Ramos (cell line): ENCODE data around the gene CAMK4.

ENCODE experiments used
- in situ Hi-C: fragments of 300-500 bp; cut with MboI; formaldehyde crosslinking; loops from one replicate; pipeline ENCODE4 v1.14.3; 2022; ENCODE audit warnings: low sequenced_read_pairs; ENCODE audit not compliant: unreplicated experiment

Gene CAMK4

GRCh38 chr5:111366388-111366787, 142.2 kb downstream of the CAMK4 start:
- in situ Hi-C loops: no loop called here

DNA sequence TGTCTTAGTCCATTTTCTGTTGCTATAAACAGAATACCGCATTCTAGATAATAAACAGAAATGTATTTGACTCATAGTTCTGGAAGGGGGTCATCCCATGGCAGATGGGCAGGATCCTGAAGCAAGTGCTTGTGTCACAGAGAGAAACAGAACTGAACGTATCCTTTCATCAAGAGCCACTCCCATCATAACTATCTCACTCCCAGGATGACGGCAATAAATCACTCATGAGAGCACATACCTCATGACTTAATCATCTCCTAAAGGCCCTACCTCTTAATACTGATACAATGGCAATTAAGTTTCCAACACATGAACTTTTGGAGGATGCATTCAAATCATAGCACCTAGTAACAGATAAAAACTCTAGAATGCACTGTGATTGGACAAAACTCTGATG, 142.9 kb downstream of the CAMK4 start:
- in situ Hi-C loops: no loop called here

DNA sequence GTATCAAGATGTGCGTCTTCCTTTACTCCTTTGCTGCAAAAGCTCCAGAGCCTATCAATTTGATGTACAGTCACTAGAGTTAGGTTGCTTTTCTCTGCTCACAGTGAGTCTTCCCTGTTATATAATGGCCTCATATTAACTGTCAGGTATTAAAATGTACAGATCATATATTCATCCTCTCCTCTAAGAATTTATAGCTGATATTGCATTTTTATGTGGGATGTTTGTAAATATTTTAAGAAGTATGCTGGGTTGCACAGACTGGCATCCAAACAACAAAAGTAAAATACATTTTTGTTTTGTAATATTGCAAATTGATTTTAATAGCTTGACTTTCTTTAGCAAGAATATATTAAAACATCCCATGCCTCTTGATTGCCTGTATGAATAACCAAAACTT, 148.6 kb downstream of the CAMK4 start:
- in situ Hi-C loops: no loop called here

DNA sequence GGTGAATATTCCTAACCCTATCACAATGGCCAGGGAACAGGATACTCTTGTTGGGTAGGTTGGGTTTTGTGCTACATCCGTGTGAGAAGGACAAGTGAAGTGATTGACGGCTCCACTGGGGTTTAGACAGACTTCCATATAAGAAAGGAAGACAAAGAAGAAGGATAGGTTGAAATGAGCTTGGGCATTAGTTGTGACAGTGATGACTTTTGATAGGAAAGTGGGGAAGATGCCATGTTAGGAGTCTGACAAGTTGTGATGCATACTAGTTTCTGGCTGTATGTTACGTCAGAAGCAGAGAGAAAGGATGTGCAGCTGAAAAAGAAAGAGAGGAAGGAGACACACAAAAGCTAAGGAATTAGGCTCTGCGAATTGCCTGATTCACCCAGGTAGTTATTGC, 150.2 kb downstream of the CAMK4 start:
- in situ Hi-C loops: no loop called here

- in situ Hi-C loops: no loop called here
Measured at GRCh38 chr5:111375645-111376044, 151.5 kb downstream of the CAMK4 start.

DNA sequence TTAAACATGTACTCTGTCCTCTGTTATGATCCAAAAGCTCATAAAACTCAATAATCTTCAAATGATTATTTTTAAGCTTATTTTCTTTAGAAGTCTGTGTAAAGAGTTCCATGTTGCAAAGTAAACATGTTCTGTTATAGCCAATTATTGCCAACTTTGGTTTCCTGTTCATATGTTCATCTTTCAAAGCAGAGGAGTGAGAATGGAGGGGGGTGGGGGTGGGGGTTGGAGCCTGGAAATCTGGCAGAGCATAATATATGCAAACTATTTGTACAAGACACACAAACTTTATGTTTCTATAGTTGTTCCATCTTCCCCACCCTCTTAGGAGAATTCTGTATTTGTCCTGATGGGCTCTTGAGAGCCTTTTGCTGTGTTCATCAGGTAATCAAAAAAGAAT, 153.1 kb downstream of the CAMK4 start:
- in situ Hi-C loops: no loop called here

GRCh38 chr5:111379391-111379816, 155.2 kb downstream of the CAMK4 start:
- in situ Hi-C loops: no loop called here

DNA sequence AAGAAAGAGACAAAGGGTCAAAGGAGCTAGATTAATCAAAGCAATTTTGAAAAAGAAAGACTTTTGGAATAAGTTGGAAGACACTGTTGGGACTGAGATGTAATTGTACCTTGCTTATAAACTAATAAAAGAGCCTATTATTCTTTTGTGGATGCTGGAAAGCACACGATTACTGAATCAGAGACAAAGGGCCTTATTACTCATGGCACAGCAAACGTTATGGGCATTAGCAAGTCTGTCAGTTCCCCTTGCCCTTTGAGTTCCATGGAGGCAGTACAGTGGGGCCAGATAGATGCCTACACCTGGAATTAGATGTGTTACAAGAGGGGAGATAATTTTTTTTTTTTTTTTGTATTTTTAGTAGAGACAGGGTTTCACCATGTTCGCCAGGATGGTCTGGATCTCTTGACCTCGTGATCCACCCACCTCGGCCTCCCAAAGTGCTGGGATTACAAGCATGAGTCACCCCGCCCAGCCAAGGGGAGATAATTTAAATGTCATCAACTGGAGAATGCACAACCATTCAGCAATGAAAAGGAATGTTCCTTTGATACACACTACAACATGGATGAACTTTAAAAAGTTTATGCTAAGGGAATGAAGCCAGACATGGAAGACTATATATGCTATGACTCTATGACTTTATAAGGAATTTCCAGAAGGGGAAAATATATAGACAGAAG, 159.2 kb downstream of the CAMK4 start:
- in situ Hi-C loops: no loop called here

DNA sequence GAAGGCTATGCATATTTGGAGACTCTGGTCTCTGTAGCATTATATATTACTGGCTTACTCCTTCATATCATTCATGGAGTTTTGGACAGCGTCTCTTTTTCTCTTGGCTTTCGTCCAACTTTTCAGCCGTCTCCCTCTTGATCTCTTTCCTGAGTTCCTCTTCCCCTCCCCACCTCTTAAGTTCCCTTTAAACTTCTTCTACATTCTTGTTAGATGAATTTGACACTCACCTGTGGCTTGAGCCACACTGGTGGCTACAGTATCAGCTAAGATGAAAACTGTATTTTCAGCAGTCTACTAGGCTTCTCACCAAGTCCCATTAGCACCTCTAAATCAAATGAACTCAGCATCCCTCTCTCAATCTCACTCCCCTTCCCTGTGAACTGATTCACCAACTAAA, 160.0 kb downstream of the CAMK4 start:
- in situ Hi-C loops: no loop called here

- in situ Hi-C loops: no loop called here
Measured at GRCh38 chr5:111385051-111385450, 160.9 kb downstream of the CAMK4 start.

DNA sequence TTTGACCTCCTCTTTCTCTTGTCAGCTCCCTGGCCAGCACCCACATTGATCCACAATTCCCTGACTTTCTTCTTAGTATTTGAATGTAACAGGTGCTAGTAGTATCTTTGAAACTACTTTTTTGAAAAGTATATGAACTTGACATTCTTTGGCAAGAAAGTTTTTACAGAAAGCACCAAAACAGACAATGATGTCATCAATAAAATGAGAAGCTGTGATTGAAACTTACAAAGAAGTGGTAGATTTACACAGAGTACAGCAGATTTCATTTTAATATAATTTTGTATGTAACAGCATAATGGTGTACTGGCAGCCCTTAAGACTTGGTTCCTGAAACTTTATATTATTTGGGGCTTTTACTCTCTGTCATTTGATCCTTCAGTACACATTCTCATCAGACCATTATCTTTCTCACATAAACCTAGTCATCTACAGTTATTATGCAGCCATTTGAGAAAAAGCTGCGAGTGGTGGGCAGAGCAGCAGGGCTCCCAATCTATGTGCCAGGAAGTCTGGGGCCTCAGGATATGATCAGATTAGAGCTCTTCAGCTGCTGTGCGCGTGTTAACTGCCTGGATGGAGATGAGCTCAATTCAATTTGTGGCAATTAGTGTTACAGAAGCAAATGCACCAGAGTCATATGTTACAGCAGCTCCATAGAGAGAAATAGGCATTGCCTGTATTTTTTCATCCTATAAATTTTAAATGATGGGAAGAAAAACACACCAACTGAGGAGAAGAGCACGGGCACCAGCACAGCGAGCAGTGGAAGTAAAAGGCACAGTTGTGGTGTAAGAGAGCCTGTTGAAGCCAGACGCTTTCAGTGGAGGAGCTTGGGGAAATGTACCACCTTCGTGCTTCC, 162.0 kb downstream of the CAMK4 start:
- in situ Hi-C loops: no loop called here

DNA sequence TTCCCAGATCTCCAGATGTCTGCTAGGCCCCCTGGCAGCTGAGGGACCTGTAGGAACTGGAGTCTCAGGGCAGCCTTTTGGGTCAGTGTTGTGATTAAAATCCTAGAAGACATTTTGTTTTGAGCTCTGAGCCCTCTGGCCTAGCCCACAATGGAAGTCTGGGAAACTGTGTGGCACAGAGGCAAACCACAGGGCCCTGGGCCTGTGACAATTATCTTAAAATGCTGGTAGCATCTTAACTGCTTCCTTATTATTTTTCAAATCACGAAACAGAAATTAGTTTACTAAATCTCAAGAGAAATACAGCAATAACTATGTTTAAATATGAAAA, 162.6 kb downstream of the CAMK4 start:
- in situ Hi-C loops: no loop called here

DNA sequence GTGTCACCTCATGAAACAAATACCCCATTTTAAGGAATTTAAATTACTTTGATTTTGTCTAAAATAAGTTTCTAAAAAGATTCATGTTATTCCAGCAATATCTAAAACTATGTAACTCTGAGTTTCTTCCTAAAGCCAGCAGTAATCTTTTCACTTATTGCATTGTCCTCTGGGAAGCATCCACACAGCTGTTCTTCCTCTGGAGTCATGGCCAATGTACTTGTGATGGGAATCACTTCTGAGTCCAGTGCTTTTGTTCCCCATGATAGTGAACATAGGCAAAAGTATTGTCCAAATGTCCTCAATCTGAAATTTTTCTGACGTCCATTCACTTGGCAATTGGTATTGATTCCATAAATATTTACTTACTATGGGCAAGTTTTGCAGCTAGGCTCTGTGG, 163.2 kb downstream of the CAMK4 start:
- in situ Hi-C loops: no loop called here

- in situ Hi-C loops: no loop called here
Measured at GRCh38 chr5:111389390-111390082, 165.4 kb downstream of the CAMK4 start.

GRCh38 chr5:111392181-111392580, 168.0 kb downstream of the CAMK4 start:
- in situ Hi-C loops: no loop called here

GRCh38 chr5:111394586-111394985, 170.4 kb downstream of the CAMK4 start:
- in situ Hi-C loops: no loop called here

DNA sequence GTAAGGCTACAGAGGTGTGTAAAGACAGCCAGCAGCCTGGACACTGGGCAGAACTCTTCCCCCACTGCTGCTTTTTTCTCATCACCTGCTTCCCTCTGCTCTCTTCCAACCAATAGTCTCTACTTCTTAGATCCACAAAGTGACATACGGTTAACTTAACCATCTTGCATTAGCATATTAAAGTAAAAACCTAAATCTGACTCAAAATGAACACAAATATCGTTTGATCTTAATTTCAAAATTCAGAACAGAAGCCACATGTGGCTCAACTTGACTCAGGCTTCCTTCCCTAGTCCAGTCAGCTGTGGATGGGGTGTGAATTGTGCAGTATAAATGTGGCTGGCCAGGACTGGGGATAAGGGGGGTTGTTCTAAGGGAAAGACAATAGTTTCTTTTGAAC, 173.8 kb downstream of the CAMK4 start:
- in situ Hi-C loops: no loop called here

GRCh38 chr5:111399113-111399512, 174.9 kb downstream of the CAMK4 start:
- in situ Hi-C loops: no loop called here

DNA sequence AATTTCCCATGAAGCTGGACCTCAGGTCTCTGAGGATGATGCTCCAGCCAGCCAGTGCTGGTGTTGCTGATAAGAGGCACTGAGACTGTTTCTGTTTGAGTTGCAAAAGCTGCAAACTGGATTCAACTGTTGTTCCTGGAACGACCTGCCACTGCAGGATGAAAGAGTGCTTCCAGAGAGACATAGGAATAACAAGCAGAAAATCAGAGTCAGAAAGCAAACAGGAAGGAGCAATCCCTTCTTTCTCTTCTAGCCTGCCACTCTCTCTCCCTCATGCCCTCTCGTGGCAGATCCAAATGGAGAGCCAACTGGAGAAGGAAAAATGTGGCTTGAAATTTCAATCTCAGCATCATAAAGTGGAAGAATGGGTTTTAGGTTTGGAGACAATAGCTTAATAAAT, 177.7 kb downstream of the CAMK4 start:
- in situ Hi-C loops: no loop called here

DNA sequence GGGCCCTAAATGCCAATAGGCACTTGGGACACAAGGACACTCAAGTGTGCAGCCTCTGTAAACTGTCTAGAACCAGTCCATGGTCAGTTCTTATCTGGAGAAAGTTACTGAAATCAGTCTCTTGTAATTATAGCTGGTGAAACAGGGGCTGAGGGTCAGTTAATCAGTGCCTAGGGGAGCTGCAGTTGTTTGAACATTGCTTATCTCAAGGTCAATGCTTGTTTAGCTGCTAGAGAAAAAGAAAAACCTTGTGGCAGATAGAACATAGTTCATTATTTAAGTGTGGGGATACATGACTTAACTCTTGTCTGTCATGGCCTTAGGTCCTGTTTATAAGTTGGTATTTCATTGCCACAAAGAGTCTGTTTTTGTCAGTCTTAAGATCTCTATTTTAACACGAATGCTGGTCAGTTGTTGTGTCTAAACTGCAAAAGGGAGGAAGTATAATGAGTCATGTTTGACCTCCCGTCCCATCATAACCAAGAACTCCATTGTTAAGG, 180.1 kb downstream of the CAMK4 start:
- in situ Hi-C loops: no loop called here

GRCh38 chr5:111407562-111407961, 183.4 kb downstream of the CAMK4 start:
- in situ Hi-C loops: no loop called here
